HCT116 (cell line): Measurements from ENCODE around the gene MCAM. TPM values are rescaled to one million over a fixed set of nuclear protein-coding genes. Genes with fewer than 3 reads are reported as not detected.
A peak's percentile ranks its signal among the peaks of the same experiment; 100 is the strongest.

Experiments used
- ATAC-seq: fragments of 200-7000 bp; cut with Tn5 transposase; 2 replicates; pipeline ENCODE4 v1.9.1; 2020; ENCODE audit warnings: mild to moderate bottlenecking, moderate library complexity
- BruUV-seq: library from RNA; stranded (reverse); fragments of 400-500 nt; replicated peaks from 2 replicates; lab custom pipeline; 2021; lab: Mats Ljungman, UMichigan
- CTCF ChIA-PET: fragments of 300-600 bp; sonication (Branson Sonifier 250); formaldehyde crosslinking; loops from one replicate; lab custom pipeline; 2021; ENCODE audit warnings: antibody characterized with exemption; lab: Charles Lee
- POLR2A ChIA-PET: fragments of 300-600, 350-600 bp; sonication (Branson Sonifier 250); formaldehyde crosslinking; loops from one replicate; lab custom pipeline; 2021; ENCODE audit warnings: antibody characterized with exemption; lab: Charles Lee
- RAD21 ChIA-PET, 2 experiments: fragments of 300-600 bp; sonication (Branson Sonifier 250); formaldehyde crosslinking; loops; one replicate each; lab custom pipeline; 2023; ENCODE audit warnings: low total read pairs in 2 of 2; ENCODE audit not compliant: uncharacterized antibody in 2 of 2, unreplicated experiment in 2 of 2, low non-redundant PET in 1 of 2; lab: Charles Lee
- DNase-seq: peaks from one replicate; pipeline ENCODE4 v3.0.0-alpha.2; 2010; ENCODE audit warnings: low read depth, low spot score
- H2AFZ ChIP-seq: fragments of 200-600 bp; shearing (Covaris generic), sonication (generic); 2 replicates; pipeline ENCODE4 v1.6.1; 2017; ENCODE audit warnings: low read depth, mixed run types, mixed read lengths, antibody characterized with exemption, low read length; ENCODE audit not compliant: poor library complexity, severe bottlenecking
- H3K27ac ChIP-seq: 2 replicates; pipeline ENCODE4 v1.5.1; 2012; ENCODE audit warnings: low read depth, low read length
- H3K27me3 ChIP-seq: fragments of 200-600 bp; sonication (generic); 2 replicates; pipeline ENCODE4 v1.6.1; 2016; ENCODE audit warnings: mixed run types, low read length, mixed read lengths; ENCODE audit not compliant: insufficient read depth
- H3K36me3 ChIP-seq, 2 experiments: fragments of 200-500 bp in 1 of 2; fragments of 200-600 bp in 1 of 2; sonication (Bioruptor generic) in 1 of 2; sonication (generic) in 1 of 2; 2 replicates each; pipeline versions ENCODE4 v1.5.1 to v1.6.1; 2014 to 2016; ENCODE audit warnings: low read length in 2 of 2, inconsistent platforms in 1 of 2, mixed read lengths in 1 of 2, mixed run types in 1 of 2; ENCODE audit not compliant: insufficient read depth in 2 of 2, control insufficient read depth in 1 of 2
- H3K4me1 ChIP-seq, 2 experiments: fragments of 200-600 bp in 1 of 2; sonication (generic) in 1 of 2; 2 replicates each; pipeline versions ENCODE4 v1.5.1 to v1.6.1; 2012 to 2017; ENCODE audit warnings: low read length in 2 of 2, inconsistent platforms in 1 of 2, mild to moderate bottlenecking in 1 of 2, mixed read lengths in 1 of 2, mixed run types in 1 of 2, moderate library complexity in 1 of 2; ENCODE audit not compliant: insufficient read depth in 2 of 2, control insufficient read depth in 1 of 2
- H3K4me2 ChIP-seq: fragments of 200-600 bp; sonication (generic); 2 replicates; pipeline ENCODE4 v1.6.1; 2017; ENCODE audit warnings: mixed run types, low read length, mixed read lengths
- H3K4me3 ChIP-seq, 2 experiments: fragments of 200-600 bp in 1 of 2; sonication (generic) in 1 of 2; replicated peaks in 1 of 2; 2 replicates each; pipeline ENCODE4 v1.5.1; 2011 to 2016; ENCODE audit warnings: low read length in 2 of 2, control low read depth in 1 of 2, low read depth in 1 of 2, mild to moderate bottlenecking in 1 of 2, mixed read lengths in 1 of 2, mixed run types in 1 of 2
- H3K79me2 ChIP-seq: fragments of 200-600 bp; sonication (generic); 2 replicates; pipeline ENCODE4 v1.6.1; 2017; ENCODE audit warnings: mild to moderate bottlenecking, mixed run types, low read length, moderate library complexity, mixed read lengths; ENCODE audit not compliant: insufficient read depth
- H3K9ac ChIP-seq: fragments of 200-600 bp; sonication (generic); 2 replicates; pipeline ENCODE4 v1.6.1; 2016; ENCODE audit warnings: low read length, mixed read lengths
- H3K9me2 ChIP-seq: fragments of 200-600 bp; sonication (generic), shearing (Covaris generic); 2 replicates; pipeline ENCODE4 v1.6.1; 2017; ENCODE audit warnings: mixed run types, mild to moderate bottlenecking, moderate library complexity; ENCODE audit not compliant: insufficient read depth
- H3K9me3 ChIP-seq, 2 experiments: fragments of 200-500 bp in 1 of 2; fragments of 200-600 bp in 1 of 2; sonication (Bioruptor generic) in 1 of 2; sonication (generic) in 1 of 2; 2 replicates each; pipeline ENCODE4 v1.6.1; 2014 to 2017; ENCODE audit warnings: low read length in 2 of 2, mixed read lengths in 2 of 2, inconsistent platforms in 1 of 2, low read depth in 1 of 2, mild to moderate bottlenecking in 1 of 2, mixed run types in 1 of 2, moderate library complexity in 1 of 2; ENCODE audit not compliant: control insufficient read depth in 1 of 2, insufficient read depth in 1 of 2
- H4K20me1 ChIP-seq: fragments of 200-600 bp; sonication (generic), shearing (Covaris generic); 2 replicates; pipeline ENCODE4 v1.6.1; 2017; ENCODE audit warnings: mixed run types, mild to moderate bottlenecking, moderate library complexity; ENCODE audit not compliant: insufficient read depth
- CTCF ChIP-seq, 3 experiments: fragments of 200-600 bp in 1 of 3; sonication (generic) in 1 of 3; IDR thresholded peaks in 2 of 3; conservative IDR thresholded peaks in 1 of 3; 2 replicates each; pipeline ENCODE4 v1.5.1; 2012 to 2017; ENCODE audit warnings: low read depth in 2 of 3, low read length in 2 of 3, antibody characterized with exemption in 1 of 3, borderline replicate concordance in 1 of 3, control low read depth in 1 of 3, mild to moderate bottlenecking in 1 of 3, mixed read lengths in 1 of 3, mixed run types in 1 of 3, moderate library complexity in 1 of 3; ENCODE audit not compliant: insufficient read depth in 1 of 3
- EZH2phosphoT487 ChIP-seq: fragments of 200-600 bp; IDR thresholded peaks from 2 replicates; pipeline ENCODE4 v1.6.1; 2018; ENCODE audit warnings: antibody characterized with exemption, borderline replicate concordance
- POLR2A ChIP-seq: IDR thresholded peaks from 2 replicates; pipeline ENCODE4 v1.7.0; 2011; ENCODE audit warnings: borderline replicate concordance; ENCODE audit not compliant: insufficient read depth, insufficient read length; ENCODE audit errors: extremely low read depth
- RAD21 ChIP-seq: IDR thresholded peaks from 2 replicates; pipeline ENCODE4 v1.6.1; 2012; ENCODE audit warnings: low read depth, mild to moderate bottlenecking
- REST ChIP-seq: IDR thresholded peaks from 2 replicates; pipeline ENCODE4 v1.6.1; 2012; ENCODE audit warnings: low read depth
- SP1 ChIP-seq: IDR thresholded peaks from 2 replicates; pipeline ENCODE4 v1.6.1; 2012; ENCODE audit warnings: low read depth
- YY1 ChIP-seq: IDR thresholded peaks from 2 replicates; pipeline ENCODE4 v1.6.1; 2011; ENCODE audit warnings: low read length, low read depth, moderate library complexity, mild to moderate bottlenecking; ENCODE audit not compliant: insufficient replicate concordance; ENCODE audit errors: extremely low read depth
- ZNF274 ChIP-seq: fragments of 200-500 bp; sonication (Bioruptor generic); IDR thresholded peaks from 2 replicates; pipeline ENCODE4 v1.6.1; 2014; ENCODE audit warnings: mild to moderate bottlenecking, low read depth, low read length, inconsistent platforms
- intact Hi-C: fragments of 100-400 bp; cut with micrococcal nuclease; formaldehyde crosslinking; loops from 2 replicates; pipeline ENCODE4 v1.10.0; 2022
- total RNA-seq: library from RNA; stranded (reverse); gene quantifications from one replicate; pipeline ENCODE4 v1.2.1, GENCODE V29; 2021; ENCODE audit not compliant: unreplicated experiment

Gene MCAM
- total RNA-seq, 1 experiment from 2014 or later: 17.4 TPM

GRCh38 chr11:119324189-119324588, 7.3 kb upstream of the MCAM start:
- ChIA-PET CTCF (interaction anchor here (2.5 to 3.4 kb wide), 2 partner anchors 15 to 32 kb away, joined by 13 to 44 read pairs; no protein-coding TSS in a partner anchor), RAD21 (interaction anchor here in 1 of 2 experiments (0.6 kb wide), 1 partner anchor 14 kb away, joined by 4 read pairs; no protein-coding TSS in a partner anchor), POLR2A (no interaction called here)
- Histone ChIP-seq H3K9me2 (no peaks in the 10 kb centered on the region), H3K4me2 (no peak overlapping the region), H3K27me3 (no peaks in the 10 kb centered on the region), H3K9me3 (no peaks in the 10 kb centered on the region), H3K4me1 (peaks cover 0 to 8% of the 10 kb centered on the region in 2 experiments; a peak in 1 of 4 replicates), H3K4me3 (no peak overlapping the region), H3K9ac (no peak overlapping the region), H3K36me3 (no peaks in the 10 kb centered on the region), H3K79me2 (no peaks in the 10 kb centered on the region), H2AFZ (no peak overlapping the region), H3K27ac (no peak overlapping the region), H4K20me1 (no peaks in the 10 kb centered on the region)
- TF ChIP-seq SP1 (no peak), REST (no peak), EZH2phosphoT487 (no peak)
- intact Hi-C loops: loop anchor here (5.0 kb wide), 1 partner anchor 222 kb away; the partner anchor contains the start of gene DPAGT1
- DNase-seq: no peak
- BruUV-seq: no TSS peak
- ATAC-seq: no peak

- Histone ChIP-seq H3K36me3 (no peaks in the 10 kb centered on the region), H3K9me3 (no peaks in the 10 kb centered on the region), H4K20me1 (no peaks in the 10 kb centered on the region), H3K9ac (no peak overlapping the region), H3K27ac (no peak overlapping the region), H3K4me2 (peak overlapping the region; percentile 29), H3K9me2 (no peaks in the 10 kb centered on the region), H3K79me2 (no peaks in the 10 kb centered on the region), H3K27me3 (no peaks in the 10 kb centered on the region), H3K4me1 (peaks cover 0 to 10% of the 10 kb centered on the region in 2 experiments; a peak in 1 of 4 replicates), H3K4me3 (no peak overlapping the region), H2AFZ (no peak overlapping the region)
- peak; percentile 51 for DNase-seq
- intact Hi-C loops: loop anchor here (5.0 kb wide), 1 partner anchor 221 kb away; the partner anchor contains the start of gene DPAGT1
- ChIA-PET RAD21 (no interaction called here), CTCF (interaction anchor here (0.7 to 3.4 kb wide), 4 partner anchors 15 to 238 kb away, joined by 3 to 44 read pairs (median 8); no protein-coding TSS in a partner anchor), POLR2A (no interaction called here)
- no peak for TF ChIP-seq EZH2phosphoT487
- peak; percentile 76 to 90 (median 85) for TF ChIP-seq CTCF (IDR thresholded peaks at IDR 0.05 in 2 of 3, conservative IDR thresholded peaks at IDR 0.05 in 1 of 3; ENCODE audit: borderline replicate concordance in 1 of 3, insufficient read depth in 1 of 3, low read depth in 2 of 3, low read length in 2 of 3)
- peak; percentile 33 for TF ChIP-seq YY1
- TF ChIP-seq ZNF274: no peak
- peak; percentile 84 for TF ChIP-seq RAD21
- TF ChIP-seq POLR2A: no peak
- peak; percentile 71 for ATAC-seq
- BruUV-seq: no TSS peak
Measured at GRCh38 chr11:119323532-119324033, 6.7 kb upstream of the MCAM start.
